ENCODE results near the gene ACIN1. TPM values are rescaled to one million over a fixed set of nuclear protein-coding genes. Genes with fewer than 3 reads are reported as not detected.
A peak's percentile ranks its signal among the peaks of the same experiment; 100 is the strongest.

ACIN1 gene
- total RNA-seq, 2 donors from 2014 or later, result 53.9 to 55.3 TPM

GRCh38 chr14:23058654-23059504 lies 36.1 kb downstream of the ACIN1 start:
- H3K27me3 ChIP-seq, result no peaks in the 10 kb centered on the region
- H3K36me3 ChIP-seq, result peaks cover 53% of the 10 kb centered on the region
- no peak overlapping the region for H3K27ac ChIP-seq

DNA sequence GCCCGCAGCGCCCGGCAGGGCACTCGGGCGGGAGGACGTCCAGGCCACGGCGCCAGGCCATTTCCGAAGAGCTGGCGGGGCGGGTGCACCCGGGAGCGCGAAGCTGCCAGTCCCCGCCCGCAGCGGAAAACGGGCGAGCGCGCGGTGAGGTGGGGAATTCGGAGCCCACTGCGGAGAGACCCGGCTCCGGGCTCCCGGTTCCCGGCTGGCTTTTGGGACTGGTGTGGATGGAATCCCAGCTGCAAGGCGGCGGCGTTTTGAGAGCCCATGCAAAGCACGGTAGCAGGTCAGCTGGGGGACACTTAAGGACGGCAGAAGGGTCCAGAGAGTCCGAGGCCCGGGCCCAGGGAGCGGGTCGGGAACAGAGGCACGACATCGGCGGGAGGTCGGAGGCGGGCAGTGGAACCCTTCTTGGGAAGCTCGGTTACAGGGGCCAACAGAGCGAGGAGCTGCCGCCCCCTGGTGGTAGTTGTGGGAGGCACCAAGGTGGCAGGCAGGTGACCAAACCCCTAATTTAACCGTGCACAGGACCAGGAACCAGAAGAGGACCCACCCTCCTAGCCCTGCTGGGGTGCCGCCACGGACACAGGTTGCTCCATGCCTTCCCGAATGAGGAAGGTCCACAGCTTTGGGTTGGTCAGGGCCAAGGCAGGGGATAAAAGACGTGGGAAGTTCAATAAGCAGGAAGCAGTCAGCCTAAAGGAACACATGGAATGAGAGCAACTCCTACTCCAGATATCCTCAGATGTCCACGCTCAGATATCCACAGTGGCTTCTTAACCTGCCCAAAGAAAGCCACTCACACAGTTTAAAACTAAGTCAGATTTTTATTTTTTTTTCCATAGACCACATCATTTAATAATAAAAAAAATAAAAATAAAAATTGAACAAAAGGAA lies 36.9 kb downstream of the ACIN1 start:
- TF ChIP-seq, protein P1, sequence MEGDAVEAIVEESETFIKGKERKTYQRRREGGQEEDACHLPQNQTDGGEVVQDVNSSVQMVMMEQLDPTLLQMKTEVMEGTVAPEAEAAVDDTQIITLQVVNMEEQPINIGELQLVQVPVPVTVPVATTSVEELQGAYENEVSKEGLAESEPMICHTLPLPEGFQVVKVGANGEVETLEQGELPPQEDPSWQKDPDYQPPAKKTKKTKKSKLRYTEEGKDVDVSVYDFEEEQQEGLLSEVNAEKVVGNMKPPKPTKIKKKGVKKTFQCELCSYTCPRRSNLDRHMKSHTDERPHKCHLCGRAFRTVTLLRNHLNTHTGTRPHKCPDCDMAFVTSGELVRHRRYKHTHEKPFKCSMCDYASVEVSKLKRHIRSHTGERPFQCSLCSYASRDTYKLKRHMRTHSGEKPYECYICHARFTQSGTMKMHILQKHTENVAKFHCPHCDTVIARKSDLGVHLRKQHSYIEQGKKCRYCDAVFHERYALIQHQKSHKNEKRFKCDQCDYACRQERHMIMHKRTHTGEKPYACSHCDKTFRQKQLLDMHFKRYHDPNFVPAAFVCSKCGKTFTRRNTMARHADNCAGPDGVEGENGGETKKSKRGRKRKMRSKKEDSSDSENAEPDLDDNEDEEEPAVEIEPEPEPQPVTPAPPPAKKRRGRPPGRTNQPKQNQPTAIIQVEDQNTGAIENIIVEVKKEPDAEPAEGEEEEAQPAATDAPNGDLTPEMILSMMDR (IDR thresholded peaks at IDR 0.05), result peak; percentile 83 to 99
- Histone ChIP-seq H3K9me3 (no peaks in the 10 kb centered on the region), H3K4me1 (peaks cover 0 to 31% of the 10 kb centered on the region in 2 donors), H3K36me3 (peaks cover 44% of the 10 kb centered on the region), H3K27ac (peak overlapping the region; percentile 55 to 69), H3K27me3 (no peaks in the 10 kb centered on the region), H3K4me3 (peak overlapping the region; percentile 61 to 73)
- DNase-seq (ENCODE audit: low spot score), result peak; percentile 86

More at GRCh38 chr14:23058654-23059504, 36.1 kb downstream of the ACIN1 start:
- peaks cover 0 to 31% of the 10 kb centered on the region in 2 donors for H3K4me1 ChIP-seq
- TF ChIP-seq, protein P1 (IDR thresholded peaks at IDR 0.05), result no peak
- no peak overlapping the region for H3K4me3 ChIP-seq
- no peak for DNase-seq (ENCODE audit: low spot score)
- no peaks in the 10 kb centered on the region for H3K9me3 ChIP-seq

- TF ChIP-seq, protein P1 (IDR thresholded peaks at IDR 0.05), result no peak
Measured at GRCh38 chr14:23056956-23057756, 37.8 kb downstream of the ACIN1 start, which contains the start of gene CDH24. Gene CDH24, minus strand, starts transcription at chr14:23057520. Its CDS starts 1,787 bp downstream, at chr14:23055733.

GRCh38 chr14:23056145-23056955 lies 38.6 kb downstream of the ACIN1 start:
- peak; percentile 69 for DNase-seq (ENCODE audit: low spot score)
- Histone ChIP-seq H3K27ac (no peak overlapping the region), H3K36me3 (peaks cover 30% of the 10 kb centered on the region), H3K9me3 (no peaks in the 10 kb centered on the region), H3K4me3 (peak overlapping the region in 1 of 2 donors; percentile 73), H3K27me3 (no peaks in the 10 kb centered on the region), H3K4me1 (peaks cover 0 to 19% of the 10 kb centered on the region in 2 donors)
- TF ChIP-seq, protein P1 (IDR thresholded peaks at IDR 0.05), result peak; percentile 36 to 75

More at GRCh38 chr14:23056956-23057756, 37.8 kb downstream of the ACIN1 start, which contains the start of gene CDH24:
- no peaks in the 10 kb centered on the region for H3K9me3 ChIP-seq
- DNase-seq (ENCODE audit: low spot score), result no peak
- H3K4me3 ChIP-seq, result peak within 1 kb of the TSS; percentile 61 to 73
- peak within 1 kb of the TSS; percentile 55 to 69 for H3K27ac ChIP-seq
- peaks cover 36% of the 10 kb centered on the region for H3K36me3 ChIP-seq
- H3K4me1 ChIP-seq, result peaks cover 0 to 23% of the 10 kb centered on the region in 2 donors
- no peaks in the 10 kb centered on the region for H3K27me3 ChIP-seq

All from right atrium auricular region (tissue), 2 donors.